CD4-positive, CD25-positive, alpha-beta regulatory T cell (primary cell): ENCODE data around the gene CNTN4. TPM values are rescaled to one million over a fixed set of nuclear protein-coding genes. Genes with fewer than 3 reads are reported as not detected.

ENCODE experiments used
- ATAC-seq, 2 donors: fragments of 150-1000 bp; cut with Tn5 transposase; one replicate each; pipeline ENCODE4 v1.10.0; 2021; ENCODE audit warnings: low read depth in 2 of 2, moderate number of reproducible peaks in 2 of 2, moderate library complexity in 1 of 2
- DNase-seq, 3 donors: peaks; one replicate each; pipeline versions ENCODE4 v3.0.0 to v3.0.0-alpha.2; 2012 to 2022; ENCODE audit warnings: mixed read lengths in 1 of 3
- H3K27ac ChIP-seq: one replicate; pipeline ENCODE4 v1.7.0; 2013; ENCODE audit warnings: mild to moderate bottlenecking, low read length; ENCODE audit not compliant: insufficient read depth, poor library complexity, severe bottlenecking
- H3K27me3 ChIP-seq: one replicate; pipeline ENCODE4 v1.7.0; 2013; ENCODE audit warnings: low read length; ENCODE audit not compliant: control insufficient read depth, insufficient read depth
- H3K36me3 ChIP-seq: one replicate; pipeline ENCODE4 v1.7.0; 2013; ENCODE audit warnings: mild to moderate bottlenecking, low read length, moderate library complexity; ENCODE audit not compliant: control insufficient read depth, insufficient read depth
- H3K4me1 ChIP-seq: 2 replicates; pipeline ENCODE4 v1.7.0; 2013; ENCODE audit warnings: mild to moderate bottlenecking, low read length; ENCODE audit not compliant: insufficient read depth, control insufficient read depth, poor library complexity, severe bottlenecking
- H3K4me3 ChIP-seq: one replicate; pipeline ENCODE4 v1.7.0; 2013; ENCODE audit warnings: low read depth, mild to moderate bottlenecking, low read length, moderate library complexity
- H3K9me3 ChIP-seq, 2 experiments: 1 replicate in 1 of 2; 2 replicates in 1 of 2; pipeline ENCODE4 v1.7.0; 2013; ENCODE audit warnings: low read length in 2 of 2, mild to moderate bottlenecking in 1 of 2, moderate library complexity in 1 of 2; ENCODE audit not compliant: control insufficient read depth in 2 of 2
- H3K27ac Mint-ChIP-seq, 3 donors: one replicate each; pipeline ENCODE4 v1.8.0; 2020 to 2022; ENCODE audit warnings: mild to moderate bottlenecking in 3 of 3, mixed read lengths in 3 of 3, moderate library complexity in 2 of 3
- H3K27me3 Mint-ChIP-seq: one replicate; pipeline ENCODE4 v1.8.0; 2022; ENCODE audit warnings: mild to moderate bottlenecking, mixed read lengths
- H3K36me3 Mint-ChIP-seq: one replicate; pipeline ENCODE4 v1.8.0; 2020; ENCODE audit warnings: mixed read lengths
- H3K4me1 Mint-ChIP-seq, 4 donors: one replicate each; pipeline ENCODE4 v1.8.0; 2020 to 2022; ENCODE audit warnings: mixed read lengths in 4 of 4, mild to moderate bottlenecking in 1 of 4
- H3K4me3 Mint-ChIP-seq, 4 donors: one replicate each; pipeline ENCODE4 v1.8.0; 2020 to 2022; ENCODE audit warnings: mild to moderate bottlenecking in 4 of 4, mixed read lengths in 4 of 4, moderate library complexity in 3 of 4
- H3K9me3 Mint-ChIP-seq, 7 donors: one replicate each; pipeline ENCODE4 v1.8.0; 2020 to 2022; ENCODE audit warnings: mixed read lengths in 7 of 7, mild to moderate bottlenecking in 3 of 7, moderate library complexity in 2 of 7
- polyA plus RNA-seq, 4 donors: library from polyadenylated mRNA; unstranded; fragments of 300-500 nt; fragmentation: Illumina TruSeq; gene quantifications; one replicate each; pipeline ENCODE4 v1.2.3, GENCODE V29; 2021
- total RNA-seq: library from RNA; stranded (reverse); gene quantifications from one replicate; pipeline ENCODE4 v1.2.3, GENCODE V29; 2022

CNTN4 gene
- total and polyA plus RNA-seq, 5 donors from 2014 or later: not detected

DNA sequence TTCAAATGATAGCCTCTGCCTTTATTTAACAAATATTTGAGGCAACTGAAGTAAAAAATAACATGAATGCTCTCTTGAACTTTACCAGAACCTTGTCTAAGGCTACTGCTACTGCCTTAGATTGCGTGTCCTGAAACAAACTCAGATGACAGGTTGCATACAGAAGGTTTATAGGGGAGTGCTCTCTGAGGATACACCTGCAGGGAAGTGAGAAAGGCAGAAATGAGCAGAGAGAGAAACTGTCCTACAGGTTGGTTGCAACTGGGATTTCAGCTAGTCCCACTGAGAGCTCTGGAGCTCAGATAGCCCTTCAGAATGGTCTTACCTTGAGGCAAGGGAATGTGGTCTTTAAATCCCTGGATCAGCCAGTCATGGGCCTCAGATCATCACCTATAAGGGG is 846.0 kb downstream of the CNTN4 start:
- Mint-ChIP-seq H3K36me3 (no peaks in the 10 kb centered on the region), H3K27me3 (peaks cover 5% of the 10 kb centered on the region), H3K4me3 (no peak overlapping the region), H3K4me1 (peaks cover 0 to 3% (median 0%) of the 10 kb centered on the region in 4 donors), H3K9me3 (no peaks in the 10 kb centered on the region), H3K27ac (no peak overlapping the region)
- no peaks in the 10 kb centered on the region for H3K4me1 ChIP-seq
- H3K36me3 ChIP-seq: no peaks in the 10 kb centered on the region
- no peaks in the 10 kb centered on the region for H3K27me3 ChIP-seq
- H3K4me3 ChIP-seq: no peak overlapping the region
- no peaks in the 10 kb centered on the region for H3K9me3 ChIP-seq
- ATAC-seq (no peak), DNase-seq (no peak)
- no peak overlapping the region for H3K27ac ChIP-seq

DNA sequence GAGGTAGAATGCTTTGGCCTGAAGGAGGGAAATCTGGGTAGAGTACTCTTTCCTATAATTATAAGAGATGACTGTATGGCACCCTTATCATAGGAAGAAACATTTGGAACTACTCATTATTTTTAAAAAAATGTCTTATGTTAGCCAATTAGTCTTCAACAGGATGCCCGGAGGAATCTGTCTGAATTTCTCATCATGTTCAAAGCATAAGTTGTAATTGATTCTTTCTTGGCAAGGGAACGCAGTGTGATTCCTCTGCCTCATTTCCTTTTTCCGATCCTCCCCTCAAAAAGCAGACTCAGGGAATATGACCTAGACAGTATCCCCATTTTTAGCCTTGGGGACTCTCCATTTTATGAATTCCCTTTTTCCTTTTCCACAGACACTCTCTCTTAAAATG is 846.5 kb downstream of the CNTN4 start:
- no peaks in the 10 kb centered on the region for H3K4me1 ChIP-seq
- no peak overlapping the region for H3K4me3 Mint-ChIP-seq
- H3K27ac Mint-ChIP-seq: no peak overlapping the region
- no peaks in the 10 kb centered on the region for H3K9me3 Mint-ChIP-seq
- H3K9me3 ChIP-seq: no peaks in the 10 kb centered on the region
- DNase-seq (no peak), ATAC-seq (no peak)
- H3K27ac ChIP-seq: no peak overlapping the region
- H3K27me3 Mint-ChIP-seq: peaks cover 5% of the 10 kb centered on the region
- no peaks in the 10 kb centered on the region for H3K36me3 Mint-ChIP-seq
- no peaks in the 10 kb centered on the region for H3K27me3 ChIP-seq
- H3K36me3 ChIP-seq: no peaks in the 10 kb centered on the region
- H3K4me1 Mint-ChIP-seq: peaks cover 0 to 3% (median 0%) of the 10 kb centered on the region in 4 donors
- no peak overlapping the region for H3K4me3 ChIP-seq

DNA sequence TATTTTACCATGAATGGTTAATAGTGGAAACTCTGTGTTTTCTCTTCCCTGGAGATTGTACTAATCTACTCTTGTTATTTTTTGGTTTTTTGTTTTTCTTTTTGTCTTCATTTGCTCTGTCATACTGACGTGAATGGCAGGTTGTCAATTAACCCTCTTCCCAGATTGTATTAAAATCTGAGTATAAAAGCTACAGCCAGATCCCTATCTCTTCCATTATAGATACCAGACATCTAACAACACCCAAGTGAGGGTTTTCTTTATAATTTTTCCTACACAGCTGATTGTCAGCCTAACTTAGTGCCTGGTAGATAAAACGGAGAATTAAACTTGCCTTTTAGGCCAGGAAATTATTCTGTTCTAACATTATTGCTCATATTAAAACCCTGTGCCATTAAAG is 848.9 kb downstream of the CNTN4 start:
- Mint-ChIP-seq H3K27me3 (no peaks in the 10 kb centered on the region), H3K27ac (no peak overlapping the region), H3K4me1 (peaks cover 0 to 3% (median 0%) of the 10 kb centered on the region in 4 donors), H3K4me3 (no peak overlapping the region), H3K36me3 (no peaks in the 10 kb centered on the region), H3K9me3 (no peaks in the 10 kb centered on the region)
- H3K36me3 ChIP-seq: no peaks in the 10 kb centered on the region
- H3K27me3 ChIP-seq: no peaks in the 10 kb centered on the region
- no peak for DNase-seq
- H3K4me1 ChIP-seq: no peaks in the 10 kb centered on the region
- no peaks in the 10 kb centered on the region for H3K9me3 ChIP-seq
- no peak for ATAC-seq
- H3K4me3 ChIP-seq: no peak overlapping the region
- no peak overlapping the region for H3K27ac ChIP-seq

DNA sequence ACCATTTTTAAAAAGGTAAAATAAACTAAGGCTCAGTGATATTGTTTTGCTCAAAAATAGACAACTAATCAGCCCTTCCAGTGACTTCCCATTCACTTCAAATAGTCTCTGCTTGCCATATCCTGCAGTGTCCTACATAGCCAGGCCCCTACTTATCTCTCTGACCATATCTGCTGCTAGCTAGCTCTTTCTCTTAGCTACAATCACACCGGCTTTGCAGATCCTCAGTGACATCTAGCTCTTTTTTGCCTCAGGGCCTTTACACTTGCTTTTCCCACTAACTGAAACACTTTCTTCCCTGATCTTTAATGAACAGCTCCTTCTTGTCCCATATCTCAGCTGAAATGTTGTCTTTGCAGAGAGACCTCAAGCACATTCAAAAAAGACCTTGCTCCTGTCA is 850.2 kb downstream of the CNTN4 start:
- no peaks in the 10 kb centered on the region for H3K27me3 ChIP-seq
- Mint-ChIP-seq H3K27ac (no peak overlapping the region), H3K9me3 (peaks cover 0 to 3% (median 0%) of the 10 kb centered on the region in 7 donors), H3K4me1 (peaks cover 0 to 3% (median 0%) of the 10 kb centered on the region in 4 donors), H3K27me3 (no peaks in the 10 kb centered on the region), H3K36me3 (no peaks in the 10 kb centered on the region), H3K4me3 (no peak overlapping the region)
- no peak for DNase-seq
- ATAC-seq: no peak
- H3K9me3 ChIP-seq: no peaks in the 10 kb centered on the region
- H3K36me3 ChIP-seq: no peaks in the 10 kb centered on the region
- H3K27ac ChIP-seq: no peak overlapping the region
- H3K4me3 ChIP-seq: no peak overlapping the region
- H3K4me1 ChIP-seq: no peaks in the 10 kb centered on the region

DNA sequence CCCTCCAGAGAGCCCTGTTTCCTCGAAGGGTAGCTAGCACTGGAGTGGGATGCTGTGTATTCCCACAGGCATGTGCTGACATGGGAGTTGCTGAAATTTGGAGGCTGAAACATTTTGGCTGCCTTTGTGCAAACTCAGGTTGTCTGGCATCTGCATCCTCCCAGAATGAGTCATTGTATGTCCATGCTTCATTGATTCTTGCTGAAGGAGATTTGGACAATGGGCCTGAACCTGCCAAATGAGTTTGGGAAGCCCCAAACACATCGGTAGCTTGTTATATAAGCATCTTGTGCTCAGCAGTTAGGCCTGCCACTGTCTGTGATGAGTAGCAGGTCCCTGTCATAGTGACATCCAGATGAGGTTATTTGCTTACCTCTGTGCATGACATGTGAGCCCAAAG is 851.5 kb downstream of the CNTN4 start:
- Histone ChIP-seq H3K27me3 (no peaks in the 10 kb centered on the region), H3K36me3 (no peaks in the 10 kb centered on the region), H3K9me3 (no peaks in the 10 kb centered on the region), H3K4me1 (no peaks in the 10 kb centered on the region), H3K27ac (no peak overlapping the region), H3K4me3 (no peak overlapping the region)
- no peak for DNase-seq
- peaks cover 0 to 3% (median 0%) of the 10 kb centered on the region in 4 donors for H3K4me1 Mint-ChIP-seq
- no peaks in the 10 kb centered on the region for H3K27me3 Mint-ChIP-seq
- ATAC-seq: no peak
- no peak overlapping the region for H3K4me3 Mint-ChIP-seq
- no peak overlapping the region for H3K27ac Mint-ChIP-seq
- H3K36me3 Mint-ChIP-seq: no peaks in the 10 kb centered on the region
- H3K9me3 Mint-ChIP-seq: peaks cover 0 to 3% (median 0%) of the 10 kb centered on the region in 7 donors

GRCh38 chr3:2957115-2957514 is 858.4 kb downstream of the CNTN4 start:
- no peak overlapping the region for H3K27ac Mint-ChIP-seq
- Histone ChIP-seq H3K36me3 (no peaks in the 10 kb centered on the region), H3K4me1 (no peaks in the 10 kb centered on the region), H3K27me3 (no peaks in the 10 kb centered on the region), H3K27ac (no peak overlapping the region), H3K4me3 (no peak overlapping the region), H3K9me3 (no peaks in the 10 kb centered on the region)
- no peaks in the 10 kb centered on the region for H3K27me3 Mint-ChIP-seq
- H3K4me3 Mint-ChIP-seq: no peak overlapping the region
- no peak for DNase-seq
- peaks cover 0 to 6% (median 0%) of the 10 kb centered on the region in 7 donors for H3K9me3 Mint-ChIP-seq
- no peak for ATAC-seq
- no peaks in the 10 kb centered on the region for H3K4me1 Mint-ChIP-seq
- H3K36me3 Mint-ChIP-seq: no peaks in the 10 kb centered on the region

DNA sequence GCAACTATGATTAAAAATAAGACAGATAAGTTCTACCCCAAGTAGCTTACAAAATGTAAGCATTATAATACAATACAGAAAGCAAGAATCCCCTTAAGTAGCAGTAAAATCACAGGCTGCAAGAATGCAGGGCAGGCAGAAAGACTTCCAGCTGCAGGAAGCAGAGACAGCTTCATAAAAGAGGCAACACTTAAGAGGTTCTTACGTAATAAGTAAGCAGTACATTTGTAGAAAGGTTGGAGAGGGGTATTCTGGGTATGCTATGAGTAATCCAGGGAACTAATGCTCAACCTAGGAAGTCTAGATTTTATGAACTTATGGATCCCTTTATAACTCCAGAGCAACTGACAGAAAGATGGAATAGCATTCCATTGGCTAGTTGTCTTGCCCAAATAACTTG is 859.9 kb downstream of the CNTN4 start:
- H3K36me3 Mint-ChIP-seq: no peaks in the 10 kb centered on the region
- Histone ChIP-seq H3K4me3 (no peak overlapping the region), H3K27ac (no peak overlapping the region), H3K4me1 (no peaks in the 10 kb centered on the region), H3K27me3 (no peaks in the 10 kb centered on the region), H3K36me3 (no peaks in the 10 kb centered on the region), H3K9me3 (no peaks in the 10 kb centered on the region)
- ATAC-seq: no peak
- no peak overlapping the region for H3K27ac Mint-ChIP-seq
- no peaks in the 10 kb centered on the region for H3K4me1 Mint-ChIP-seq
- no peak overlapping the region for H3K4me3 Mint-ChIP-seq
- no peaks in the 10 kb centered on the region for H3K27me3 Mint-ChIP-seq
- H3K9me3 Mint-ChIP-seq: peaks cover 0 to 4% (median 0%) of the 10 kb centered on the region in 7 donors
- no peak for DNase-seq

GRCh38 chr3:2961576-2961975 is 862.9 kb downstream of the CNTN4 start:
- no peaks in the 10 kb centered on the region for H3K36me3 Mint-ChIP-seq

More at GRCh38 chr3:2961576-2961975, 862.9 kb downstream of the CNTN4 start:
- H3K4me1 Mint-ChIP-seq: no peaks in the 10 kb centered on the region
- no peak overlapping the region for H3K4me3 ChIP-seq
- no peaks in the 10 kb centered on the region for H3K27me3 ChIP-seq
- no peaks in the 10 kb centered on the region for H3K4me1 ChIP-seq
- no peak overlapping the region for H3K27ac Mint-ChIP-seq
- H3K9me3 Mint-ChIP-seq: peaks cover 0 to 2% (median 0%) of the 10 kb centered on the region in 7 donors
- H3K36me3 ChIP-seq: no peaks in the 10 kb centered on the region
- no peak for ATAC-seq
- no peak overlapping the region for H3K27ac ChIP-seq
- no peak overlapping the region for H3K4me3 Mint-ChIP-seq
- DNase-seq: no peak
- H3K9me3 ChIP-seq: no peaks in the 10 kb centered on the region
- no peaks in the 10 kb centered on the region for H3K27me3 Mint-ChIP-seq
